GM18517 (cell line): ENCODE measurements around the gene N4BP2L1.

Experiments
- ATAC-seq: cut with Tn5 transposase; IDR thresholded peaks from one replicate; pipeline ENCODE4 v1.9.1; 2021; ENCODE audit warnings: mild to moderate bottlenecking, moderate library complexity; ENCODE audit not compliant: unreplicated experiment

N4BP2L1 gene

DNA sequence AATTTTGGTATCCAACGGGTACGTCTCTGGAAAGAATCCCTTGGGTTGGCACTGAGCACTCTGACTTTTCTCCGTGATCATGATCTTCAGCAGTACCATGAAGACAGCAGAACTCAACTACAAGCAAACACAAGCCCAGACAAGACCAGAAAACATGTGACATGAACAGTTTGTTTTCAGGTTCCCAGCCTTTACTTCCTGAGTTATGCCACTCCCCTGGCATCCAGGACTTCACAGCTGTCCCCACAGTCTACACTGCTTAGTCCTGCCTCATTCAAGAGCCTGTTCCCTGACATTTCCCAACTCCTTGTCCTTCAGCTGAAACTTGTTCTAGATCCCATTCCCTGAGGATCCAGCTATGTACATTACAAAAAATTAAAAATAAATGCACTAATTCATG is 4.9 kb upstream of the N4BP2L1 start:
- ATAC-seq = no peak

DNA sequence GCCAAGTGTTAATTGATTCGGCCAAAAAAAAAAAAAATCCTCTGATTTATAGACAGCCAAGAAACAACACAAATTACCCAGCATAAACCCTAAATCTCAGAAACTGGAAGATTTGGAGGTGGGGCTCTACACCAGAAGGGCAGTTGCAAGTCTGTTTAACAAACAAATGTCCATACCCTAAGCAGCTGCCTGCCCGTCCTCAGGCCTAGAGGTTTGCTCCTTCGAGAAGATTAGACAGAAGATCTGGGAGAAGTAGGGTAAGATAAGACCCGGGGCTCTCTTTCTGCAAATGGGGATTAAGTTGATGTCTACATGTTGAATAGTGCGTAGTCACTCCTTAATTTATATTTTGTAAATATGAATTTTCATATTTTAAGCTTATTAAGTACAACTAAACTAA is 3.4 kb upstream of the N4BP2L1 start:
- ATAC-seq = no peak

GRCh38 chr13:32430018-32430747 is 2.3 kb upstream of the N4BP2L1 start:
- no peak for ATAC-seq

DNA sequence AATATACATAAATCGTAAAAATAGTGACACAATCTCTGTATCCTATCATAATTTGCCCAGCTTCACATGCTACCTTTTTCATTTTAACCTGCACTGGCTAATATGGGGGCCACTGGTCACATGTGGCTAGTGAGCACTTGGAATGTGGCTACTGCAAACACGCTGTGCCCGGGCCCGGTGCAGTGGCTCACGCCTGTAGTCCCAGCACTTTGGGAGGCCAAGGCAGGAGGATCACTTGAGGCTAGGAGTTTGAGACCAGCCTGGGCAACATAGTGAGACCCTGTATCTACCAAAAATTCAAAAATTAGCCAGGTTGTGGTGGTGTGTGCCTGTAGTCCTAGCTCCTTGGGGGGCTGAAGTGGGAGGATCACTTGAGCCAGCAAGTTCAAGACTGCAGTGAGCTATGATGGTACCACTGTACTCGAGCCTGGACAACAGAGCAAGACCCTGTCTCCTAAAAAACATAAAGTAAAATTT is 1.5 kb upstream of the N4BP2L1 start:
- no peak for ATAC-seq

- no peak for ATAC-seq
Measured at GRCh38 chr13:32428581-32429432, 877 bp upstream of the N4BP2L1 start.

GRCh38 chr13:32426990-32427851 is 709 bp downstream of the N4BP2L1 start:
- peak; percentile 2 for ATAC-seq

DNA sequence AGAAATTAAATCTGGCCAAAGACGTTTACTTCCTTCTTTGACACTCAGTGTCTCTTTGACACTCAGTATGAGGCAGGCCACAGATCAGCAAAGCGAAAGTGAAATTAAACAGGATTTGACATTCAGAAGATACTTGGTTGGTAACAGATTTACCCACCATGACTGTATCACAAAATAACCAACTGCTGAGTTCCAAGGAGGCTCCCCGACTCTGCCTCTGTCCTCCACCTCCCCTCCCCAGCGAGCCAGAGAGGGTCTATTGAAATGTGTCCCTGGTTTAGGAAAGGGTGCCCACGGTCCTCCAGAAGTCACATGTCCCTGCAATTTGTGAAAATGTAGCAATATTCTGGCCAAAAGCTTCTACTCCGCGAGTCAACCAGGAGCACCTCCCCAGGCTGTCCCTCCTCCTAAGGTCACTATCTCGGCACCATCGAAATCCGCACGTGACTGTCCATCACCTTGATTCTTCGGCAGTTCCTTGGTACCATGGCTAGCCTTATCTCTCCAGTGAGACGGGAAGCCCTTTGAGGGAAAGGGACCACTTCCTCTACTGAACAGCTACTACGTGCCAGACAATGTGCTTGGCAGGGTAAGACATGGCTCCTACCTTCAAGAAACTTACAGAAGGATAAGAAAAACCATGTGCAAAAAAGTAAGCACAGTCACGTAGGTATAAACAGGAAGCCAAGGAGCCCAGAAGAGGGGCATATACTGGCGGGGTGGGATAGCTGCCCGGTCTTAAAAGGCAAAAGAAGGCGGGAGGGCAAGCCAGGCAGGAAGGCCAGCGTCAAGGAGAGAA is 1.5 kb downstream of the N4BP2L1 start:
- ATAC-seq = peak; percentile 45

DNA sequence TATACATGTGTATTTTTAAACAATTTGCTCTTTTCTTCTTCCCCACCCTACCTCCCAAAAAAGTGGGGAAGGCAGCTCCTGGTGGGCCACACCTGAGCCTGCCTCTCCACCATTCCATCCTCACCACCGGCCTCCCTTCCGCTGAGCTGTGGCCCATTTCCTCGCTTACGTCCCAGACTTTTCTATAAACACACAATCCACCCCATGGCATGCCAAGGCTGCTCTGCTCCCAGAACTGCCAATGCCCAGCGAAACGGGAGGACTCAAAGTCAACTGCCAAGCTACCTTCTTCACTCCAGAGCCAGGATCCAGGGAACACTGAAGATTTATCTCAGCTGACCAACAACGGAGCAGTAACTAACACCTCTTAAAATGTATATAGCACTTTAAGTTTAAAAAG is 2.8 kb downstream of the N4BP2L1 start:
- no peak for ATAC-seq

DNA sequence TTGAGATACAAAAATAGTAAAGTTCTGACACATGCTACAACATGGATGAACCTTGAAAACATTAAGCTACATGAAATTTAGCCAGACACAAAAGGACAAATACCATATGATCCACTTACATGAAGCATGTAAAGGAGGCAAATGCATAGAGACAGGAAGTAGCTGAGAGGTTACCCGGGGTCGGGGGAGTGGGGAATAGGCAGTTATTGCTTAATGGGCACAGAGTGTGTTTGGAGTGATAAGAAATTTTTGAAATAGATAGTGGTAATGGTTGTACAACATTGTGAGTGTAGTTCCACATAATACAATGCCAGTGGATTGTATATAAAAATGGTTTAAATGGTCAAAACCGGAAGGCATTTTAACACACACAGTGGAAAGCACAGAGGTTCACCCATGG is 4.3 kb downstream of the N4BP2L1 start:
- no peak for ATAC-seq

DNA sequence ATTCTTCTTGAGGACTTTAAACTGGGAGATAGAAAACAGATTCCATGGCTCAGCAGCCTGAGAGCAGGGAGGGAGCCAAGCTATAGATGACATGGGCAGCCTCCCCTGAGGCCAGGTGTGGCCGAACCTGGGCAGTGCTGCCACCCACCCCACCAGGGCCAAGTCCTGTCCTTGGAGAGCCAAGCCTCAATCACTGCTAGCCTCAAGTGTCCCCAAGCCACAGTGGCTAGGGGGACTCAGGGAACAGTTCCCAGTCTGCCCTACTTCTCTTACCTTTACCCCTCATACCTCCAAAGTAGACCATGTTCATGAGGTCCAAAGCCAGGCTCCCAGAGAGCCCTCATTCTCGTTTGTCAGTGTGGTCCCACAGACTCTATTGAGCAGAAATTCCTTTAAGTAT is 8.1 kb downstream of the N4BP2L1 start:
- ATAC-seq = no peak

GRCh38 chr13:32417995-32418394 is 9.9 kb downstream of the N4BP2L1 start:
- no peak for ATAC-seq

GRCh38 chr13:32415019-32415418 is 12.9 kb downstream of the N4BP2L1 start:
- ATAC-seq = no peak

DNA sequence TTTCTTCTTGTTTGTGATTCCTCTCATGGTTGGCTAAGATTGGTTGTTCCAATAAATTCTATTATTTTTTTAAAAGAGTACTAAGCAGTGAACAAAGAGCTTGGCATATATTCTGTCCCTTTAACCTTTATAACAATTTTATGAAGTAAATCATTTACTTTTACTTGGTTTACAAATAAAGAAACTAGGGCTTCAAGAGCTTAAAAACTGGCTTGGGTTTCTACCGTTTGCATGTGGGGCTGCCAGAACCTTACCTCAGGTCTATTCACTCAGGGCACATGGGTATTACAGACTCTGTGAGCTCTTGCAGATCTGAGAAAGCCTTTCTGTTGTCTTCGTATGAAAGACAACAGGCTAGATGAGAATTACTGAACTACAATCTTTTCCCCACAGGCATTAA is 13.3 kb downstream of the N4BP2L1 start:
- ATAC-seq = no peak

- no peak for ATAC-seq
Measured at GRCh38 chr13:32413284-32413683, 14.6 kb downstream of the N4BP2L1 start.

DNA sequence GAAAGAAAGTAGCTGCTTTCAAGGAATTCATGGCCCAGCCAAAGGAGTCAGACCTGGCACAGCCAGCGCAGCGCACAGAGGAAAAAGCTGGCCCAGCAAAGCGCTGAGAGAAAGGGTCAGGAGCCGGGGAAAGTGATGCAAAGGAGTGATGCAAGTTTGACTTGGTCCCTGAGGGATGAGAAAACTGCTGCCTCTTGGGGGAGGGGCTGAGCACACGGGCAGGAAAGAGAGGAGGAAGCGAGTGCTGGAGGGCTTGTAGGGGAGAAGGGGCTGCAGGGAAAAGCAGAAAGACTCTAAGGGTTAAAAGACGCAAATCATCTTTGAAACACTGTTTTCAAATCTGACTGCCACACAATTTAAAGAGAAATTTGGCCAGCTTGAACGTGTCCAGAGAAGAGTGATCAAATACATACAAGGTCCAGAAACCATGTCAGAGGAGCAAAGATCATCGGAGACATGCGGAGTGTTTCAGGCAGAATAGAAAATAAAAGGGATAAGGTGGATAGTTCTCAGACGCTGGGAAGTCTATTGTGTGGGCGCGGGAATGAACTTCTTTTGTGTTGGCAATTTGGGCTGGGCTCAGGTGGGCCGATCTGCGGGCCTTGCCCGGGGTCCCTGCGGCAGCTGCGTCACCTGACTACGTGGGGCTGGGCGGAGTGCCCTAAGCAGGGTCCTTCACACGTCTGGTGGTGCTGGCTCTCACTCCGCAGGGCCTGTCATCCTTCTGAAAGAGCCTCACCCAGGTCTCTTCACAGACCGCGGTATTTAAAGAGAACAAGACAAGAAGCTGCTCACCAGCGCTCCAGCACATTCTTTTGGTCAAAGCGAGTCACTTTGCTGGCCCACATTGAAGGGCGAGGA is 18.1 kb downstream of the N4BP2L1 start:
- no peak for ATAC-seq

DNA sequence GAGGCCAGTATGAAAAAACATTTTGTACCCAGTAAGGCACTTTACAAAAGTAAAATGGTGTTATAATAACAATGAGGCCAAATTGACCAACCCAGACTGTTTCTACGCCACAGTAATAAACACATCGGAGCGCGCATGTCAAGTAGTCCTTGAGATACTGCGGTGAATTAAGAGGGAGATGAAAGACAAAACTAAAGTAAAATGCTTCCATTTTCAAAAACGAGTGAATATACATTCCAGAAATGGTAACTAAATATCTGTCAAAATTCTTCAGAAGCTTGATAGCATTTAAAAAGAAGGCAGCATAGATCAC is 19.0 kb downstream of the N4BP2L1 start:
- ATAC-seq = no peak

DNA sequence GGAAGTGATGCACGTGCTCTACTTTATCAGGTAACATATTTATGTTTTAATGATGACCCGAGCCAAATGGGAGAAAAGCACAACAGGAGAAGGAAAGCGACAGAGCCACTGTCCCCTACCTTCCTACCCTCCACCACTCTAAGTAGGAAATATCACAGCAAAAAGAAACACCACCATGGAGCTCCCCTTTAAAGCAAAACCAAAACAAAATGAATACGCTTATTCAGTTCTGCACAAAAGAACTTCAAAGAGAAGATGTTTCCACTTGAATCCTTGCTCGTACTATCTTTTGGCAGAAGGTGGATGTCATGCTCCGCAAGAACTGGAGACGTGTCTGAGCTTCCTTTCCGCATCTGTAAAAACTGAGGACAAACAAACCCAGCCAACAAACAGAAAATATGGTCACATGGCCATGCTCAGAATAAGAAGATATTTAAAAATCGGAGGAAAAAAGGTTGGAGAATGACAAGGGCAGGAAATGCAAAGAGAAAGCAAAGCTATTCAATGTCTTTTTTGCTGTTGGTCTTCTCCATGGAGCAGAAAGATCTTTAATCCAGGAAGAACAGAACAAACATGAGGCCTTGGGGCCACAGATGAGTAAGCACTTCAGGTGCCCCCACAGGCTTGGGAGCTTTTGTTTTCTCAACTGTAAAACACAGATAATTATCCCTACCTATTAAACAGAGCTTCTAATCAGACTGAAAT is 19.5 kb downstream of the N4BP2L1 start:
- ATAC-seq = no peak

GRCh38 chr13:32407854-32408253 is 20.1 kb downstream of the N4BP2L1 start:
- no peak for ATAC-seq

- no peak for ATAC-seq
Measured at GRCh38 chr13:32403108-32403507, 24.8 kb downstream of the N4BP2L1 start.
